22Rv1 (cell line): ENCODE results near the gene ZNF662.

Experiments used
- H3K27ac ChIP-seq: fragments of 450-650 bp; 2 replicates; pipeline ENCODE4 v1.5.1; 2017
- ZFX ChIP-seq: fragments of 450-650 bp; IDR thresholded peaks from 2 replicates; pipeline ENCODE4 v1.6.1; 2017; ENCODE audit warnings: antibody characterized with exemption, borderline replicate concordance
- TF ChIP-seq, protein P1 (sequence below): fragments of 450-650 bp; IDR thresholded peaks from 2 replicates; pipeline ENCODE4 v1.5.1; 2017; ENCODE audit warnings: mild to moderate bottlenecking

Gene ZNF662

DNA sequence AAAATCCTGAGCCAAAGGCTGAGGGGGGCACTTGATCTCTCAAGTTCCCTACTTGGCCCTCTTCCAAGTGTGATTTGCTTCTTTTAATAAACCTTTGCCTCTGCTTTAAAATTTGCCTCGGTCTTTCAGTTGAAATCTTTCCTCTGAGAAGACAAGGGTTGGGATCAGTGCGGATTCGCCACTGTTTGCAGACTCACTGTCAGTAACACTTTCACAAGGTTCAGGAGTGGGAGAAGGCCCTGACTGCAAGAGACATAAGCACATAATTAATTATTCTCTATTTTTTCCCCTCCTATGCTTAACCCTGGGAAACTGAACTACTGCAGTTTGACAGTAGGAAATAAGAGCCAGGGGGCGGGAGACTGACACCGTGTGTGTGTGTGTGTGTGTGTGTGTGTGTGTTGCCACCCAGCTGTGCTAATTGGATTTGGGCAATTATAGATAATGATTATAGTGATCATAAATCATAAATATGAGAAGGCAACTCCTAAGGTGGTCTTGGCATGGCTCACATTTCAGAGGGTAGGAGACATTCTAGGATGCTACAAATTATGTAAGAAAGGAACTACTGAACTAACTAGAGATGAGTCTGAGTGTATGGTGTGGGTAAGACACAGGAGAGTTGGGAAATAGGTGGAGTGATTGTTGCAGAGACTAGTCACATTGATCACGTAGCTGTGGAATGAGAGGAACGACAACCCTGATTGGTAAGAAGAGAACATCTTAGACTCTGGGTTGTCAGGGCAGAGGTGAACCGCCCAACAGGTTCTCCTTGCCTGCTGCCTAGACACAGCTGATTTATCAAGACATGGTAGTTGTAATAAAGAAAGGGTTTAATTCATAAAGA is 5.5 kb upstream of the ZNF662 start:
- H3K27ac ChIP-seq, result no peak overlapping the region
- TF ChIP-seq ZFX, result no peak
- TF ChIP-seq, protein P1, sequence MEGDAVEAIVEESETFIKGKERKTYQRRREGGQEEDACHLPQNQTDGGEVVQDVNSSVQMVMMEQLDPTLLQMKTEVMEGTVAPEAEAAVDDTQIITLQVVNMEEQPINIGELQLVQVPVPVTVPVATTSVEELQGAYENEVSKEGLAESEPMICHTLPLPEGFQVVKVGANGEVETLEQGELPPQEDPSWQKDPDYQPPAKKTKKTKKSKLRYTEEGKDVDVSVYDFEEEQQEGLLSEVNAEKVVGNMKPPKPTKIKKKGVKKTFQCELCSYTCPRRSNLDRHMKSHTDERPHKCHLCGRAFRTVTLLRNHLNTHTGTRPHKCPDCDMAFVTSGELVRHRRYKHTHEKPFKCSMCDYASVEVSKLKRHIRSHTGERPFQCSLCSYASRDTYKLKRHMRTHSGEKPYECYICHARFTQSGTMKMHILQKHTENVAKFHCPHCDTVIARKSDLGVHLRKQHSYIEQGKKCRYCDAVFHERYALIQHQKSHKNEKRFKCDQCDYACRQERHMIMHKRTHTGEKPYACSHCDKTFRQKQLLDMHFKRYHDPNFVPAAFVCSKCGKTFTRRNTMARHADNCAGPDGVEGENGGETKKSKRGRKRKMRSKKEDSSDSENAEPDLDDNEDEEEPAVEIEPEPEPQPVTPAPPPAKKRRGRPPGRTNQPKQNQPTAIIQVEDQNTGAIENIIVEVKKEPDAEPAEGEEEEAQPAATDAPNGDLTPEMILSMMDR, result no peak

DNA sequence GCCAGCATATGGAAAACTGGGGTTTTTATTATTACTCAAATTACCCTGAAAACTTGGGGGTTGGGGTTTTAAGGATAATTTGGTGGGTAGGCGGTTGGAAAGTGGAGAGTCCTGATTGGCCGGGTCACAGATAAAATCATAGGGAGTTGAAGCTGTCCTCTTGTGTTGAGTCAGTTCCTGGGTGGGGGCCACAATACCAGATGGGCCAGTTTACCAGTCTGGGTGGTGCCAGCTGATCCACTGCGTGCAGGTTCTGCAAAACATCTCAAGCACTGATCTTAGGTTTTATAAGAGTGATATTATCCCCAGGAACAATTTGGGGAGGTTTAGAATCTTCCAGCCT is 4.9 kb upstream of the ZNF662 start:
- H3K27ac ChIP-seq, result no peak overlapping the region
- TF ChIP-seq, protein P1, result no peak

GRCh38 chr3:42902257-42902656 is 3.7 kb upstream of the ZNF662 start:
- no peak overlapping the region for H3K27ac ChIP-seq
- TF ChIP-seq, protein P1, result no peak
- TF ChIP-seq ZFX, result no peak

- TF ChIP-seq, protein P1, result no peak
- no peak for TF ChIP-seq ZFX
- no peak overlapping the region for H3K27ac ChIP-seq
These were observed 1.9 kb upstream of the ZNF662 start for GRCh38 chr3:42904076-42904475.

GRCh38 chr3:42905740-42906069 is 237 bp upstream of the ZNF662 start:
- H3K27ac ChIP-seq, result no peak overlapping the region
- TF ChIP-seq, protein P1, result no peak
- TF ChIP-seq ZFX, result no peak

DNA sequence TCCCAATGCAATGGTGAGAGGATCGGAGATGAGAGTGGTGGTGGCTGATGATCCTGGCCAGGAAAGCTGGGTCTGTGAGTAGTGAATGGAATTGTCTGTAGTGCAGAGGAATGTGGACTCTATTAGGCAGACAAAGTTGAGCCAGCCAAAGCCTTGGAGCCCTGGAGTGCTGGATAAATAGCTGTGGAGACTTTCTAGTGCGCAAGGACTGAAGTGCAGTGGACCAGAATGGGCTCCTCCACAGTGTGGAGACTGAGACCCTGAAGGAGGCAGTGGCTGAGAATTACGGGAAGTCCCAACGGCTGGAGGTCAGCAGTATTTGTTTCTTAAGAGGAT is 874 bp downstream of the ZNF662 start:
- H3K27ac ChIP-seq, result no peak overlapping the region
- TF ChIP-seq, protein P1, result no peak
- no peak for TF ChIP-seq ZFX

- TF ChIP-seq ZFX, result no peak
- TF ChIP-seq, protein P1, result no peak
These were observed 2.7 kb downstream of the ZNF662 start for GRCh38 chr3:42908675-42909074.

More at GRCh38 chr3:42908675-42909074, 2.7 kb downstream of the ZNF662 start:
- H3K27ac ChIP-seq, result no peak overlapping the region
